Pancreas (tissue), 10 donors: ENCODE results near the gene TMEM131L. TPM values are rescaled to one million over a fixed set of nuclear protein-coding genes. Genes with fewer than 3 reads are reported as not detected.
"Not testable (repeated sequence)": the region's sequence is repeated elsewhere in the genome, so short reads cannot be mapped to it uniquely, and the experiment has no call there.

Experiments used
- ATAC-seq, 4 donors: fragments of 200-7000 bp; cut with Tn5 transposase; one replicate each; pipeline versions ENCODE4 v1.8.0 to v1.9.1; 2020; ENCODE audit warnings: mild to moderate bottlenecking in 4 of 4, moderate library complexity in 4 of 4
- DNase-seq, 6 donors: peaks; one replicate each; pipeline ENCODE4 v3.0.0-alpha.2; 2020
- FAIRE-seq: peaks from 2 replicates; lab custom pipeline; 2012; peaks lifted over from hg19 to GRCh38; lab: Jason Lieb, UNC
- H3K27ac ChIP-seq, 4 donors: fragments of 200-600 bp; sonication (generic); 1 replicate in 3 of 4; 2 replicates in 1 of 4; pipeline versions ENCODE4 v1.5.0 to v1.8.0; 2020
- H3K27me3 ChIP-seq, 4 donors: fragments of 200-600 bp; one replicate each; pipeline ENCODE4 v1.8.0; 2021
- H3K36me3 ChIP-seq, 3 donors: fragments of 200-600 bp; sonication (generic) in 1 of 3; one replicate each; pipeline versions ENCODE4 v1.5.0 to v1.8.0; 2020 to 2021
- H3K4me1 ChIP-seq, 3 donors: fragments of 200-600 bp; one replicate each; pipeline ENCODE4 v1.8.0; 2021
- H3K4me3 ChIP-seq, 4 donors: fragments of 200-600 bp; sonication (generic) in 2 of 4; one replicate each; pipeline versions ENCODE4 v1.5.0 to v1.8.0; 2020 to 2021
- H3K9me3 ChIP-seq, 4 donors: fragments of 200-600 bp; one replicate each; pipeline ENCODE4 v1.8.0; 2021
- CTCF ChIP-seq, 4 donors: fragments of 200-600 bp; sonication (generic) in 3 of 4; IDR thresholded peaks; one replicate each; pipeline versions ENCODE4 v1.5.0 to v1.8.0; 2021; ENCODE audit warnings: antibody characterized with exemption in 4 of 4
- WGBS, 2 donors: extraction: QIAGEN DNeasy Blood & Tissue Kit; methylation state at CpG; one replicate each; pipeline ENCODE4 v1.1.7; 2013; 5-methylcytosine and 5-hydroxymethylcytosine counted together
- intact Hi-C, 3 donors: fragments of 100-400 bp; cut with DNase I; formaldehyde crosslinking; loops; one replicate each; pipeline versions ENCODE4 v1.11.1 to v1.14.2; 2022
- polyA plus RNA-seq, 2 donors: library from polyadenylated mRNA; stranded (reverse); fragments of 200-250 nt; gene quantifications; one replicate each; pipeline ENCODE4 v1.2.3, GENCODE V29; 2013
- total RNA-seq, 6 donors: library from RNA; stranded (reverse); fragmentation: NEBNext Ultra II Directional in 4 of 6; extraction: Animal tissue kit (Norgen Biotek cat#: 25700) in 4 of 6; gene quantifications; one replicate each; pipeline versions ENCODE4 v1.2.1 to v1.2.4, GENCODE V29; 2021 to 2023
- donor health status: healthy with polysubstance abuse.
- donor health status: DM: no; HTN: no; CAD: no; lungs with moderate emphysema.
- donor health status: DM: no; HTN: no; CAD: no.
- donor health status: control.
- donor health status: control.
- donor health status: Bipolar disorder and iron deficiency.
- donor health status: DM: yes; HTN: yes; CAD: no.
- donor health status: DM: no; HTN: no; CAD: no.
- donor health status: DM: no; HTN: no; CAD: no.
- donor health status: DM: yes; HTN: yes; CAD: no.

TMEM131L gene
- total RNA-seq (10 to 100 TPM; 17.0 to 29.5 (median 25.0) TPM), polyA plus RNA-seq (10 to 100 TPM in 1 of 2 donors, 1 to 10 TPM in 1; 9.4 to 11.2 TPM)

- Histone ChIP-seq H3K27ac (peak within 1 kb of the TSS; percentile 78 to 93 (median 89)), H3K36me3 (no peaks in the 10 kb centered on the region), H3K27me3 (no peaks in the 10 kb centered on the region), H3K9me3 (no peaks in the 10 kb centered on the region), H3K4me3 (peak within 1 kb of the TSS; percentile 76 to 97 (median 84)), H3K4me1 (peaks cover 3 to 45% (median 10%) of the 10 kb centered on the region in 3 donors)
- intact Hi-C loops, result loop anchor here in 1 of 3 donors (10.0 kb wide), 1 partner anchor 108 kb away; no protein-coding TSS in a partner anchor
- DNase-seq (peak; percentile 80 to 87 (median 84)), FAIRE-seq (no peak), ATAC-seq (peak; percentile 72 to 83 (median 80))
- no peak for TF ChIP-seq CTCF (IDR thresholded peaks at IDR 0.05)
- WGBS, 2 donors, result 1% methylated on average over 49 to 103 of the region's 103 CpGs
Observed at GRCh38 chr4:153466081-153466948, at the start of gene TMEM131L. TSS of gene TMEM131L (plus strand) at chr4:153466360. CDS start at chr4:153466398, 38 bp downstream.

GRCh38 chr4:153416456-153416855 is 49.7 kb upstream of the TMEM131L start:
- intact Hi-C loops, DNase-seq, H3K36me3 ChIP-seq, H3K4me3 ChIP-seq, H3K27ac ChIP-seq, H3K4me1 ChIP-seq, FAIRE-seq, H3K27me3 ChIP-seq, H3K9me3 ChIP-seq, ATAC-seq: not testable (repeated sequence)
- WGBS, 2 donors, result 88 to 90% methylated on average over 8 of the region's 8 CpGs

- intact Hi-C loops, result no loop called here
- DNase-seq (no peak), FAIRE-seq (no peak), ATAC-seq (no peak)
- Histone ChIP-seq H3K4me3 (no peak overlapping the region), H3K27me3 (no peaks in the 10 kb centered on the region), H3K4me1 (no peaks in the 10 kb centered on the region), H3K27ac (no peak overlapping the region), H3K36me3 (no peaks in the 10 kb centered on the region), H3K9me3 (no peaks in the 10 kb centered on the region)
- no peak for TF ChIP-seq CTCF (IDR thresholded peaks at IDR 0.05)
- WGBS, 2 donors, result 92 to 96% methylated on average over 7 of the region's 7 CpGs
Observed at GRCh38 chr4:153418121-153418520, 48.0 kb upstream of the TMEM131L start.

- Histone ChIP-seq H3K27ac (no peak overlapping the region), H3K36me3 (no peaks in the 10 kb centered on the region), H3K4me3 (no peak overlapping the region), H3K27me3 (no peaks in the 10 kb centered on the region), H3K4me1 (no peaks in the 10 kb centered on the region), H3K9me3 (no peaks in the 10 kb centered on the region)
- no peak for DNase-seq
- intact Hi-C loops, result no loop called here
- no peak for TF ChIP-seq CTCF (IDR thresholded peaks at IDR 0.05)
- no peak for FAIRE-seq
- ATAC-seq, result no peak
- WGBS, 2 donors, result 67% methylated on average over 3 of the region's 3 CpGs
Observed at GRCh38 chr4:153418558-153418957, 47.6 kb upstream of the TMEM131L start.

- no peak overlapping the region for H3K4me3 ChIP-seq
- H3K36me3 ChIP-seq, result no peaks in the 10 kb centered on the region
- intact Hi-C loops, result no loop called here
- FAIRE-seq, result no peak
- no peak for ATAC-seq
- no peaks in the 10 kb centered on the region for H3K4me1 ChIP-seq
- H3K27ac ChIP-seq, result no peak overlapping the region
- no peaks in the 10 kb centered on the region for H3K27me3 ChIP-seq
- no peak for TF ChIP-seq CTCF (IDR thresholded peaks at IDR 0.05)
- WGBS, 2 donors, result 75 to 83% methylated on average over 5 of the region's 5 CpGs
- DNase-seq, result no peak
- H3K9me3 ChIP-seq, result no peaks in the 10 kb centered on the region
Observed at GRCh38 chr4:153419029-153419428, 47.1 kb upstream of the TMEM131L start.
